Endothelial cell of umbilical vein (primary cell): ENCODE results near the gene PXN. TPM values are rescaled to one million over a fixed set of nuclear protein-coding genes. Genes with fewer than 3 reads are reported as not detected.
A peak's percentile ranks its signal among the peaks of the same experiment; 100 is the strongest.

Source experiments
- BruUV-seq: library from RNA; stranded (reverse); fragments of 400-500 nt; replicated peaks from 2 replicates; lab custom pipeline; 2021; lab: Mats Ljungman, UMichigan
- CTCF ChIA-PET: fragments of 300-600, 350-600 bp; sonication (Branson Sonifier 250); formaldehyde crosslinking; loops from one replicate; lab custom pipeline; 2021; ENCODE audit warnings: antibody characterized with exemption, inconsistent platforms; lab: Charles Lee
- POLR2A ChIA-PET: fragments of 300-600, 350-600 bp; sonication (Branson Sonifier 250); formaldehyde crosslinking; loops from one replicate; lab custom pipeline; 2021; ENCODE audit warnings: antibody characterized with exemption, inconsistent platforms; lab: Charles Lee
- DNase-seq: peaks from one replicate; pipeline ENCODE4 v3.0.0-alpha.2; 2011; ENCODE audit warnings: low read depth, low spot score
- FAIRE-seq: peaks from 2 replicates; lab custom pipeline; 2011; peaks lifted over from hg19 to GRCh38; lab: Jason Lieb, UNC
- H2AFZ ChIP-seq: 2 replicates; pipeline ENCODE4 v1.6.0; 2012; ENCODE audit warnings: low read depth, low read length, control low read depth, inconsistent platforms
- H3K27ac ChIP-seq: 2 replicates; pipeline ENCODE4 v1.5.1; 2011; ENCODE audit warnings: low read depth, mild to moderate bottlenecking, control low read depth, low read length, moderate library complexity; ENCODE audit not compliant: insufficient read depth
- H3K27me3 ChIP-seq, 2 experiments: 2 replicates each; pipeline versions ENCODE4 v1.6.0 to v1.6.1; 2011; ENCODE audit warnings: low read length in 2 of 2, mixed read lengths in 1 of 2; ENCODE audit not compliant: control insufficient read depth in 2 of 2, insufficient read depth in 2 of 2
- H3K36me3 ChIP-seq, 2 experiments: 2 replicates in 1 of 2; 3 replicates in 1 of 2; pipeline ENCODE4 v1.5.1; 2011; ENCODE audit warnings: low read length in 2 of 2, mild to moderate bottlenecking in 1 of 2, moderate library complexity in 1 of 2; ENCODE audit not compliant: control insufficient read depth in 2 of 2, insufficient read depth in 2 of 2; ENCODE audit errors: extremely low read depth in 1 of 2
- H3K4me1 ChIP-seq: 3 replicates; pipeline ENCODE4 v1.5.1; 2011; ENCODE audit warnings: mild to moderate bottlenecking, low read length; ENCODE audit not compliant: control insufficient read depth, insufficient read depth; ENCODE audit errors: extremely low read depth
- H3K4me2 ChIP-seq: 2 replicates; pipeline ENCODE4 v1.6.1; 2011; ENCODE audit warnings: low read length, control low read depth, mixed read lengths; ENCODE audit not compliant: insufficient read depth
- H3K4me3 ChIP-seq, 3 experiments: fragments of 200-600 bp in 1 of 3; sonication (generic), shearing (Covaris generic) in 1 of 3; replicated peaks in 1 of 3; 2 replicates each; pipeline ENCODE4 v1.5.1; 2011 to 2016; ENCODE audit warnings: control low read depth in 3 of 3, low read length in 3 of 3, mild to moderate bottlenecking in 2 of 3, inconsistent platforms in 1 of 3, low read depth in 1 of 3, moderate library complexity in 1 of 3; ENCODE audit not compliant: insufficient read depth in 1 of 3
- H3K79me2 ChIP-seq: 2 replicates; pipeline ENCODE4 v1.6.0; 2012; ENCODE audit warnings: low read length, inconsistent platforms; ENCODE audit not compliant: control insufficient read depth, insufficient read depth
- H3K9ac ChIP-seq: replicated peaks from 2 replicates; pipeline ENCODE3; 2011; ENCODE audit warnings: low read length, control low read depth; ENCODE audit not compliant: insufficient read depth; ENCODE audit errors: extremely low read depth
- H3K9me1 ChIP-seq: replicated peaks from 3 replicates; pipeline ENCODE4 v1.6.0; 2011; ENCODE audit warnings: mild to moderate bottlenecking, low read length; ENCODE audit not compliant: control insufficient read depth, insufficient read depth; ENCODE audit errors: extremely low read depth
- H3K9me3 ChIP-seq: replicated peaks from 2 replicates; pipeline ENCODE4 v1.5.1; 2012; ENCODE audit warnings: low read length, inconsistent platforms; ENCODE audit not compliant: control insufficient read depth, insufficient read depth
- H4K20me1 ChIP-seq: replicated peaks from 2 replicates; pipeline ENCODE3; 2011; ENCODE audit warnings: mild to moderate bottlenecking, low read length; ENCODE audit not compliant: control insufficient read depth, insufficient read depth; ENCODE audit errors: extremely low read depth
- CTCF ChIP-seq, 2 donors: IDR thresholded peaks; 1 replicate in 1 of 2; 2 replicates in 1 of 2; pipeline ENCODE4 v1.5.1; 2011; ENCODE audit warnings: low read length in 2 of 2, mild to moderate bottlenecking in 2 of 2, moderate library complexity in 2 of 2, control low read depth in 1 of 2, inconsistent platforms in 1 of 2, low read depth in 1 of 2; ENCODE audit not compliant: insufficient read depth in 1 of 2; ENCODE audit errors: extremely low read depth in 1 of 2
- EZH2 ChIP-seq: IDR thresholded peaks from 2 replicates; pipeline ENCODE4 v1.6.1; 2012; ENCODE audit warnings: borderline replicate concordance, low read depth, mild to moderate bottlenecking, moderate library complexity, low read length, inconsistent platforms; ENCODE audit not compliant: severe bottlenecking
- FOS ChIP-seq: IDR thresholded peaks from 2 replicates; pipeline ENCODE4 v1.6.1; 2011; ENCODE audit warnings: mild to moderate bottlenecking, low read length, moderate library complexity, borderline replicate concordance; ENCODE audit not compliant: insufficient read depth
- GATA2 ChIP-seq: IDR thresholded peaks from 2 replicates; pipeline ENCODE4 v1.7.0; 2011; ENCODE audit warnings: low read depth, mild to moderate bottlenecking, moderate library complexity, mixed read lengths, low read length; ENCODE audit not compliant: insufficient read length, insufficient read depth
- JUN ChIP-seq: IDR thresholded peaks from 2 replicates; pipeline ENCODE4 v1.6.1; 2011; ENCODE audit warnings: borderline replicate concordance, low read depth; ENCODE audit not compliant: insufficient read length, insufficient read depth
- MAX ChIP-seq: IDR thresholded peaks from 2 replicates; pipeline ENCODE4 v1.6.1; 2011; ENCODE audit not compliant: insufficient read depth, insufficient read length
- MYC ChIP-seq: IDR thresholded peaks from one replicate; pipeline ENCODE4 v1.6.1; 2011; ENCODE audit warnings: mild to moderate bottlenecking, low read depth, low read length
- POLR2A ChIP-seq: IDR thresholded peaks from 2 replicates; pipeline ENCODE4 v1.6.1; 2012; ENCODE audit warnings: low read depth, mild to moderate bottlenecking, control low read depth, low read length
- POLR2AphosphoS5 ChIP-seq: IDR thresholded peaks from 2 replicates; pipeline ENCODE4 v1.6.1; 2012; ENCODE audit warnings: low read depth, mild to moderate bottlenecking, control low read depth, low read length, moderate library complexity; ENCODE audit not compliant: insufficient read depth
- dilution Hi-C: fragments of 300-500 bp; cut with MboI; formaldehyde crosslinking; loops from one replicate; pipeline ENCODE4 v1.15.0; 2019; ENCODE audit warnings: low sequenced_read_pairs; ENCODE audit not compliant: extremely low pct_ligation_motif_present
- intact Hi-C: fragments of 100-400 bp; cut with micrococcal nuclease; formaldehyde crosslinking; loops from one replicate; pipeline ENCODE4 v1.10.0; 2022
- polyA plus RNA-seq, 4 experiments: library from polyadenylated mRNA; depleted of rRNA in 3 of 4; stranded (reverse) in 3 of 4; unstranded in 1 of 4; fragments of >200 nt; gene quantifications; 2 replicates each; pipeline versions ENCODE4 v1.2.1 to v1.2.3, GENCODE V29; 2011 to 2012; ENCODE audit warnings: missing spikeins in 1 of 4
- total RNA-seq: library from RNA; stranded (reverse); gene quantifications from 2 replicates; pipeline ENCODE4 v1.2.3, GENCODE V29; 2021

PXN gene
- total and polyA plus RNA-seq, 2 donors (not counting 3 experiments of a cell fraction or from before 2014, with no cell fraction given): 132 to 258 TPM

- H4K20me1 ChIP-seq: no peaks in the 10 kb centered on the region
- no peaks in the 10 kb centered on the region for H3K9me1 ChIP-seq
- intact Hi-C loops: no loop called here
- peak overlapping the region; percentile 49 for H3K4me2 ChIP-seq
- peaks cover 8 to 25% of the 10 kb centered on the region in 2 experiments for H3K36me3 ChIP-seq
- H3K79me2 ChIP-seq: no peaks in the 10 kb centered on the region
- no peak overlapping the region for H2AFZ ChIP-seq
- no peaks in the 10 kb centered on the region for H3K27me3 ChIP-seq
- BruUV-seq: no TSS peak
- H3K27ac ChIP-seq: peak overlapping the region; percentile 62
- no peaks in the 10 kb centered on the region for H3K9me3 ChIP-seq
- POLR2A ChIA-PET: interaction anchor here (0.5 to 1.8 kb wide), 4 partner anchors 21 to 124 kb away, joined by 3 to 20 read pairs (median 12); partner anchors contain the start of genes RNU4-2 and RPLP0
- TF ChIP-seq FOS (peak; percentile 67), CTCF (IDR thresholded peaks at IDR 0.05; ENCODE audit: extremely low read depth in 1 of 2, insufficient read depth in 1 of 2, low read depth in 1 of 2, low read length in 2 of 2) (no peak), JUN (no peak), MAX (no peak), POLR2AphosphoS5 (peak; percentile 30), MYC (no peak), GATA2 (no peak), POLR2A (no peak), EZH2 (no peak)
- dilution Hi-C loops: no loop called here
- H3K9ac ChIP-seq: no peak overlapping the region
- H3K4me1 ChIP-seq: peaks cover 12% of the 10 kb centered on the region
- DNase-seq (peak; percentile 54), FAIRE-seq (peak; percentile 65)
- CTCF ChIA-PET: interaction anchor here (0.6 to 1.7 kb wide), 11 partner anchors 9 to 135 kb away, joined by 3 to 10 read pairs (median 4); partner anchors contain the start of genes PXN, RPLP0 and SIRT4
- H3K4me3 ChIP-seq: no peak overlapping the region
These were observed 97.9 kb downstream of the PXN start for GRCh38 chr12:120167529-120168095.
